T-helper 9 cell (primary cell): ENCODE results near the gene ALDH16A1.
A peak's percentile ranks its signal among the peaks of the same experiment; 100 is the strongest.

ENCODE experiments used
- DNase-seq: peaks from one replicate; pipeline ENCODE4 v3.0.0-alpha.2; 2020

Gene ALDH16A1

GRCh38 chr19:49490287-49491029 lies 37.4 kb downstream of the ALDH16A1 start:
- no peak for DNase-seq

GRCh38 chr19:49491030-49491803 lies 38.2 kb downstream of the ALDH16A1 start:
- no peak for DNase-seq

GRCh38 chr19:49491804-49492572 lies 39.0 kb downstream of the ALDH16A1 start:
- no peak for DNase-seq

GRCh38 chr19:49492573-49493405 lies 39.8 kb downstream of the ALDH16A1 start:
- no peak for DNase-seq

- DNase-seq: no peak
These were observed 43.6 kb downstream of the ALDH16A1 start for GRCh38 chr19:49496574-49497008.

- DNase-seq: peak; percentile 63
These were observed 44.2 kb downstream of the ALDH16A1 start for GRCh38 chr19:49497047-49497788.

- no peak for DNase-seq
These were observed 44.7 kb downstream of the ALDH16A1 start for GRCh38 chr19:49497789-49498103.

- no peak for DNase-seq
These were observed 45.5 kb downstream of the ALDH16A1 start for GRCh38 chr19:49498475-49498874.

GRCh38 chr19:49499030-49499670 lies 46.1 kb downstream of the ALDH16A1 start:
- no peak for DNase-seq

GRCh38 chr19:49502866-49503581 lies 50.0 kb downstream of the ALDH16A1 start:
- no peak for DNase-seq

- DNase-seq: no peak
These were observed 50.5 kb downstream of the ALDH16A1 start for GRCh38 chr19:49503582-49503962.

- peak; percentile 70 for DNase-seq
These were observed 53.6 kb downstream of the ALDH16A1 start for GRCh38 chr19:49506575-49507105.

GRCh38 chr19:49507803-49508494 lies 54.9 kb downstream of the ALDH16A1 start:
- DNase-seq: no peak

GRCh38 chr19:49512970-49513745 lies 60.1 kb downstream of the ALDH16A1 start:
- DNase-seq: no peak

GRCh38 chr19:49513746-49514118 lies 60.7 kb downstream of the ALDH16A1 start:
- no peak for DNase-seq

GRCh38 chr19:49514151-49514550 lies 61.1 kb downstream of the ALDH16A1 start:
- DNase-seq: no peak

GRCh38 chr19:49515767-49516166 lies 62.7 kb downstream of the ALDH16A1 start:
- DNase-seq: no peak

GRCh38 chr19:49518033-49518432 lies 65.0 kb downstream of the ALDH16A1 start:
- no peak for DNase-seq
